ENCODE data around the gene FGGY.
A peak's percentile ranks its signal among the peaks of the same experiment; 100 is the strongest.

FGGY gene

DNA sequence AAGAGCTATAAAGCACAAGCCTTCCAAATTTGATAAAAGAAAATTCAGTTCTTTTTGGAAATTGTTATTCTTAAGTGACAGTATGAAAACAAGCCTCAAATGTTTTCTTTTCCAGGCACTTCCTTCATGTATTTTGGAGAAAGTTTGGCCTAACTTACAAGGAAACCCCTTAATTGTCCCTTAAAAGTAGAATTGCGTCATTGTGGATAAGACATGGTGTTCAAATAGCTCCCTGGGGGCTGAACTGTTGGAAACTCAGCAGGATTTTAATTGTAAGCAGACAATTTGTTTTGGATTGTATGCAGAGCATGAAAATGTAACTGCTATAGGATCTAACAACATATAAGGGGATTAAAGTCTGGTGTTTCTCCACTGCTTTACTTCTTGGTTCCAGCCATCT, 35.4 kb upstream of the FGGY start (continued):
- TF ChIP-seq YY1 (tag by site-specific recombination; IDR thresholded peaks at IDR 0.05) (no peak), ZSCAN30 (tag by site-specific recombination; IDR thresholded peaks at IDR 0.05) (peak; percentile 75), ZNF768 (tag by site-specific recombination; IDR thresholded peaks at IDR 0.05) (no peak), ZNF423 (tag by site-specific recombination; IDR thresholded peaks at IDR 0.05) (peak; percentile 68), ZNF600 (tag by site-specific recombination; IDR thresholded peaks at IDR 0.05) (peak; percentile 91), OSR2 (tag by site-specific recombination; IDR thresholded peaks at IDR 0.05) (peak; percentile 84), ZNF776 (tag by site-specific recombination; IDR thresholded peaks at IDR 0.05; ENCODE audit: borderline replicate concordance) (no peak), ZNF426 (tag by site-specific recombination; IDR thresholded peaks at IDR 0.05) (no peak), WT1 (tag by site-specific recombination; IDR thresholded peaks at IDR 0.05) (peak; percentile 88), ZBTB48 (tag by site-specific recombination; IDR thresholded peaks at IDR 0.05) (peak; percentile 71; the same call in 1 of the 2 replicates), MZF1 (tag by site-specific recombination; IDR thresholded peaks at IDR 0.05; ENCODE audit: borderline replicate concordance) (peak; percentile 77; the same call in 1 of the 2 replicates), ZNF140 (tag by site-specific recombination; IDR thresholded peaks at IDR 0.05) (no peak), GLI2 (tag by site-specific recombination; IDR thresholded peaks at IDR 0.05; ENCODE audit: borderline replicate concordance, low read depth) (peak; percentile 90), HOXD13 (CRISPR knock-in tag; IDR thresholded peaks at IDR 0.05; ENCODE audit: borderline replicate concordance) (no peak), ZSCAN16 (tag by site-specific recombination; IDR thresholded peaks at IDR 0.05) (peak; percentile 94), ZNF529 (tag by site-specific recombination; IDR thresholded peaks at IDR 0.05; ENCODE audit: insufficient replicate concordance) (peak; percentile 30), ZNF561 (tag by site-specific recombination; IDR thresholded peaks at IDR 0.05; ENCODE audit: borderline replicate concordance) (0 out of 2 replicates have a peak, but pooled peaks have one; percentile 71), SP7 (tag by site-specific recombination; IDR thresholded peaks at IDR 0.05) (peak; percentile 78), IKZF3 (tag by site-specific recombination; IDR thresholded peaks at IDR 0.05) (peak; percentile 58; the same call in 1 of the 2 replicates), ZBTB1 (tag by site-specific recombination; IDR thresholded peaks at IDR 0.05) (peak; percentile 82; the same call in 1 of the 2 replicates), ZNF549 (tag by site-specific recombination; IDR thresholded peaks at IDR 0.05) (no peak), ZNF10 (tag by site-specific recombination; IDR thresholded peaks at IDR 0.05) (peak; percentile 46; the same call in 1 of the 2 replicates), GLIS1 (tag by site-specific recombination; IDR thresholded peaks at IDR 0.05) (0 out of 2 replicates have a peak, but pooled peaks have one; percentile 39), ZBTB8A (tag by site-specific recombination; IDR thresholded peaks at IDR 0.05) (peak; percentile 57; the same call in 1 of the 2 replicates), ZNF544 (tag by site-specific recombination; IDR thresholded peaks at IDR 0.05) (no peak), ZNF558 (tag by site-specific recombination; IDR thresholded peaks at IDR 0.05) (0 out of 2 replicates have a peak, but pooled peaks have one; percentile 29), MYNN (tag by site-specific recombination; IDR thresholded peaks at IDR 0.05; ENCODE audit: borderline replicate concordance) (no peak), ZSCAN23 (tag by site-specific recombination; IDR thresholded peaks at IDR 0.05) (peak; percentile 44; the same call in 1 of the 2 replicates)
- TF ChIP-seq, protein P1, sequence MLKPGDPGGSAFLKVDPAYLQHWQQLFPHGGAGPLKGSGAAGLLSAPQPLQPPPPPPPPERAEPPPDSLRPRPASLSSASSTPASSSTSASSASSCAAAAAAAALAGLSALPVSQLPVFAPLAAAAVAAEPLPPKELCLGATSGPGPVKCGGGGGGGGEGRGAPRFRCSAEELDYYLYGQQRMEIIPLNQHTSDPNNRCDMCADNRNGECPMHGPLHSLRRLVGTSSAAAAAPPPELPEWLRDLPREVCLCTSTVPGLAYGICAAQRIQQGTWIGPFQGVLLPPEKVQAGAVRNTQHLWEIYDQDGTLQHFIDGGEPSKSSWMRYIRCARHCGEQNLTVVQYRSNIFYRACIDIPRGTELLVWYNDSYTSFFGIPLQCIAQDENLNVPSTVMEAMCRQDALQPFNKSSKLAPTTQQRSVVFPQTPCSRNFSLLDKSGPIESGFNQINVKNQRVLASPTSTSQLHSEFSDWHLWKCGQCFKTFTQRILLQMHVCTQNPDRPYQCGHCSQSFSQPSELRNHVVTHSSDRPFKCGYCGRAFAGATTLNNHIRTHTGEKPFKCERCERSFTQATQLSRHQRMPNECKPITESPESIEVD (tag by site-specific recombination; IDR thresholded peaks at IDR 0.05), result peak; percentile 97
- TF ChIP-seq, protein P2, sequence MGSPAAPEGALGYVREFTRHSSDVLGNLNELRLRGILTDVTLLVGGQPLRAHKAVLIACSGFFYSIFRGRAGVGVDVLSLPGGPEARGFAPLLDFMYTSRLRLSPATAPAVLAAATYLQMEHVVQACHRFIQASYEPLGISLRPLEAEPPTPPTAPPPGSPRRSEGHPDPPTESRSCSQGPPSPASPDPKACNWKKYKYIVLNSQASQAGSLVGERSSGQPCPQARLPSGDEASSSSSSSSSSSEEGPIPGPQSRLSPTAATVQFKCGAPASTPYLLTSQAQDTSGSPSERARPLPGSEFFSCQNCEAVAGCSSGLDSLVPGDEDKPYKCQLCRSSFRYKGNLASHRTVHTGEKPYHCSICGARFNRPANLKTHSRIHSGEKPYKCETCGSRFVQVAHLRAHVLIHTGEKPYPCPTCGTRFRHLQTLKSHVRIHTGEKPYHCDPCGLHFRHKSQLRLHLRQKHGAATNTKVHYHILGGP (tag by site-specific recombination; IDR thresholded peaks at IDR 0.05), result peak; percentile 64
- TF ChIP-seq, protein P3, sequence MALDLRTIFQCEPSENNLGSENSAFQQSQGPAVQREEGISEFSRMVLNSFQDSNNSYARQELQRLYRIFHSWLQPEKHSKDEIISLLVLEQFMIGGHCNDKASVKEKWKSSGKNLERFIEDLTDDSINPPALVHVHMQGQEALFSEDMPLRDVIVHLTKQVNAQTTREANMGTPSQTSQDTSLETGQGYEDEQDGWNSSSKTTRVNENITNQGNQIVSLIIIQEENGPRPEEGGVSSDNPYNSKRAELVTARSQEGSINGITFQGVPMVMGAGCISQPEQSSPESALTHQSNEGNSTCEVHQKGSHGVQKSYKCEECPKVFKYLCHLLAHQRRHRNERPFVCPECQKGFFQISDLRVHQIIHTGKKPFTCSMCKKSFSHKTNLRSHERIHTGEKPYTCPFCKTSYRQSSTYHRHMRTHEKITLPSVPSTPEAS (tag by site-specific recombination; IDR thresholded peaks at IDR 0.05), result peak; percentile 53; the same call in 1 of the 2 replicates
- TF ChIP-seq, protein P4, sequence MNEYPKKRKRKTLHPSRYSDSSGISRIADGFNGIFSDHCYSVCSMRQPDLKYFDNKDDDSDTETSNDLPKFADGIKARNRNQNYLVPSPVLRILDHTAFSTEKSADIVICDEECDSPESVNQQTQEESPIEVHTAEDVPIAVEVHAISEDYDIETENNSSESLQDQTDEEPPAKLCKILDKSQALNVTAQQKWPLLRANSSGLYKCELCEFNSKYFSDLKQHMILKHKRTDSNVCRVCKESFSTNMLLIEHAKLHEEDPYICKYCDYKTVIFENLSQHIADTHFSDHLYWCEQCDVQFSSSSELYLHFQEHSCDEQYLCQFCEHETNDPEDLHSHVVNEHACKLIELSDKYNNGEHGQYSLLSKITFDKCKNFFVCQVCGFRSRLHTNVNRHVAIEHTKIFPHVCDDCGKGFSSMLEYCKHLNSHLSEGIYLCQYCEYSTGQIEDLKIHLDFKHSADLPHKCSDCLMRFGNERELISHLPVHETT (tag by site-specific recombination; IDR thresholded peaks at IDR 0.05), result peak; percentile 80
- TF ChIP-seq, protein P5, sequence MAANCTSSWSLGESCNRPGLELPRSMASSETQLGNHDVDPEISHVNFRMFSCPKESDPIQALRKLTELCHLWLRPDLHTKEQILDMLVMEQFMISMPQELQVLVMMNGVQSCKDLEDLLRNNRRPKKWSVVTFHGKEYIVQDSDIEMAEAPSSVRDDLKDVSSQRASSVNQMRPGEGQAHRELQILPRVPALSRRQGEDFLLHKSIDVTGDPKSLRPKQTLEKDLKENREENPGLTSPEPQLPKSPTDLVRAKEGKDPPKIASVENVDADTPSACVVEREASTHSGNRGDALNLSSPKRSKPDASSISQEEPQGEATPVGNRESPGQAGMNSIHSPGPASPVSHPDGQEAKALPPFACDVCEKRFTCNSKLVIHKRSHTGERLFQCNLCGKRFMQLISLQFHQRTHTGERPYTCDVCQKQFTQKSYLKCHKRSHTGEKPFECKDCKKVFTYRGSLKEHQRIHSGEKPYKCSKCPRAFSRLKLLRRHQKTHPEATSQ (tag by site-specific recombination; IDR thresholded peaks at IDR 0.05), result no peak
- TF ChIP-seq, protein P6, sequence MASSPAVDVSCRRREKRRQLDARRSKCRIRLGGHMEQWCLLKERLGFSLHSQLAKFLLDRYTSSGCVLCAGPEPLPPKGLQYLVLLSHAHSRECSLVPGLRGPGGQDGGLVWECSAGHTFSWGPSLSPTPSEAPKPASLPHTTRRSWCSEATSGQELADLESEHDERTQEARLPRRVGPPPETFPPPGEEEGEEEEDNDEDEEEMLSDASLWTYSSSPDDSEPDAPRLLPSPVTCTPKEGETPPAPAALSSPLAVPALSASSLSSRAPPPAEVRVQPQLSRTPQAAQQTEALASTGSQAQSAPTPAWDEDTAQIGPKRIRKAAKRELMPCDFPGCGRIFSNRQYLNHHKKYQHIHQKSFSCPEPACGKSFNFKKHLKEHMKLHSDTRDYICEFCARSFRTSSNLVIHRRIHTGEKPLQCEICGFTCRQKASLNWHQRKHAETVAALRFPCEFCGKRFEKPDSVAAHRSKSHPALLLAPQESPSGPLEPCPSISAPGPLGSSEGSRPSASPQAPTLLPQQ (tag by site-specific recombination; IDR thresholded peaks at IDR 0.05), result peak; percentile 25; the same call in 1 of the 2 replicates

Measured in HEK293 (cell line).